KOPT-K1 (cell line): ENCODE data around the gene GDPD5.

ENCODE experiments used
- H3K27ac ChIP-seq: fragments of 200-600 bp; sonication (generic); 2 replicates; pipeline ENCODE4 v1.5.1; 2016; ENCODE audit warnings: antibody characterized with exemption, mild to moderate bottlenecking, low read depth, low read length; ENCODE audit not compliant: poor library complexity, severe bottlenecking
- H3K36me3 ChIP-seq: fragments of 200-600 bp; sonication (generic); 2 replicates; pipeline ENCODE4 v1.5.1; 2017; ENCODE audit warnings: antibody characterized with exemption, mild to moderate bottlenecking, low read length, moderate library complexity; ENCODE audit not compliant: insufficient read depth
- H3K9me3 ChIP-seq: fragments of 200-600 bp; sonication (generic); 2 replicates; pipeline ENCODE4 v1.5.1; 2017; ENCODE audit warnings: antibody characterized with exemption, low read length, mild to moderate bottlenecking; ENCODE audit not compliant: insufficient read depth, poor library complexity, severe bottlenecking

Gene GDPD5

DNA sequence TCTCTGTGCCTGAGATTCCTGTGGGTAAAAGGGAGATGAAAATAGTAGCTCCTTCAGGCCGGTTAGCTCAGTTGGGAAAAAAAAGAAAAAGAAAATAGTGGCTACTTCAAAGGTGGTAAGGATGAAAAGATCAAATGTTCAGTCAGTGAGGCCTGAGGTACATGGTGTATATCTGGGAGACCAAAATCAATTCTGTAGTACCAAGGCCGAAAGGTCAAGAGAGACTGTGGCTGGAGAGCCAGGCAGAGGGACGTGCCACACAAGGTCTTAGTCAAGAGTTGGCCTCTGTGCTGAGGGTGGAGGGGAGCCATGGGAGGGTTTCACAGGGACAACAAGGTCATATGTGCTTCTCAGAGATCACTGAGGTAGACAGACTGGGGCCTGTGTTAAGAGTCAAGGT lies 4.8 kb upstream of the GDPD5 start:
- H3K9me3 ChIP-seq = no peaks in the 10 kb centered on the region
- H3K27ac ChIP-seq = no peak overlapping the region
- no peaks in the 10 kb centered on the region for H3K36me3 ChIP-seq

DNA sequence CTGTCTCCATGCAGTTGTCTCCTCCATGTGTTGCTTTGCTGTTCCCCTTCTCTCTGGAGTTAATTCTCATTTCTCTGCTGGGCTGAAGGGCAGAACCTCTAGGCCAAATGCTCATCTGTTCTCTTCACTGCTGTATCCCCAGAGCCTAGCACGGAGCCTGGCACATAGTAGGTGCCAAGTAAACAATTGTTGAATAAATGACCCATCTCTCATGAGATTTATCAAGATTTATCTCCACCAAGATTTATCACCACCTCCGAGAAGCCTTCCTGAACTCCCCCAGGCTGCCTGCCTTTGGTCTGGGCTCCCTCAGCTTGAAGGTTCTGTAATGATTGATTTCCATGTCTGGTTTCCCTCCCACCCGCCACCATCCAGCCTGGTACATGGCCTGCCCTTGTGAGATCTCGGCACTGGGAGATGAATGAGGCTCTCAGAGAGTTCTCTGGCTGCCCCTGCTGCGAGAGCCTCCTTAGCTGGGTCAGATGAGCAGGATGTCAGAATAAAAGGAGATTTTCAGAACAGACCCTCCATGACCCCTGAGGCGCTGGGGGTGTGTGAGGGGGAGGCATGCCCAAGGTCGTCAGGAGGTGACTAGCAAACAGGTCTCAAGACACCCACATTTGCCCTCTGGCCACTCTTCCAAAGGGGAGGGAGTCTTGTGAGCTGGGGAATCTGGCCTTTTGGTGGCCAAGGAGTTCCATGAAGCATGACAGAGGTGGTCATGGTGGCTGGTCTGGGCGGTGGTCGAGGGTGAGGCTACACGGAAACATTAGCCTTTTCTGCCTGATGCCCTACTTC lies 2.4 kb upstream of the GDPD5 start:
- Histone ChIP-seq H3K36me3 (no peaks in the 10 kb centered on the region), H3K27ac (no peak overlapping the region), H3K9me3 (no peaks in the 10 kb centered on the region)

- Histone ChIP-seq H3K9me3 (no peaks in the 10 kb centered on the region), H3K27ac (no peak overlapping the region), H3K36me3 (no peaks in the 10 kb centered on the region)
These were observed 1.4 kb upstream of the GDPD5 start for GRCh38 chr11:75527130-75527529.

DNA sequence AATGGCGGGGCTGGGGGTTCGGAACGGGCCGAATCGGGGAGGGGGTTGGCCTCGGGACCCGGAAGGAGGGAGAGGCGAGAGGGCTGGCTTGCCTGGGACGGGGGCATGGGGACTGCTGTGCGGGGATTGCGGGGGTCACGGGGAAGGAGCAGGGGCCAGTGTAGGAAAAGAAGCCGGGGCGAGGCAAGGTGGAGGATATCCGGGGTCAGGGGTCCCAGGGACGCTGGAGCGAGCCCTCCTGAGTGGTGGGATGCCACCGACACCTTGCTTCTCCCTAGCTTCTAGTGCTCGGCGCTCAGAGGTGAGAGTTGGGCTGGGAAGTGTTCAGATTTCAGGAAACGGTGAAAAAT lies 426 bp upstream of the GDPD5 start:
- peak overlapping the region; percentile 65 for H3K27ac ChIP-seq
- H3K9me3 ChIP-seq = no peaks in the 10 kb centered on the region
- no peaks in the 10 kb centered on the region for H3K36me3 ChIP-seq

DNA sequence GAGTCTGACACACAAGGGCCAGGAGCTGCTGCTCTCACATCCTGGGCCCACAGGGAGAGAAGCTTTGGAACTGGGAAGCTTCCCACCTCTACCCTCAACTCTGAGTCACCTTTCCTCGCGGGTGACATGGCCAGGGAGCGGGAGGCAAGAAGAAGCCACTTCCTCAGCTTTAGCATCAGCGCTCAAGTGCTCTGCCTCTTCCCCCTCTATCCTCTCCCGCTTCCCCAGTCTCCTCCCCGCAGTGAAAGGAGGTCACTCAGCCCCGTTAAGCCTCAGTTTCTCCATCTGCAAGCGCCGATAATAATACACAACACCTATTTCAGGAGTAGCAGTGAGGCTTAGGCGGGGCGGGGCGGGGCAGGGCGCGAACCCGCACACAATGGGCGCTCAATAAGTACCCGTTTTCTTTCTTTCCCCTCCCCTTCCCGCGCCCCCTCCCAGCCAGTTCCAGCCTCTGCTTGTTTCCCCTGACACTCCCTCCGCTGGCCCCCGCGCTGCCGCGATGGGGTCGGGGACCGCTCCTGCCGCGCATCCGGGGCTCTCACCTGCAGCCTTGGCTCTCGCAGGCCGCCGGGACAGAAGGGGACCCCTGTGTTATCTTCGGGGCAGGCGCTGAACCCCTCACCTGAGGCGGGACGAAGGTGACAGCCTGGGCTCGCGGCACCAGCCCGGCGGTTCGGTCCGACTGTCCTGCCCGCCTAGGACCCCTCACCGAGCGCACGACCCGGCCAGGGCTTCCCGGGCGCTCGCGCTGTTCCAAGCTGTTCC lies 892 bp downstream of the GDPD5 start:
- Histone ChIP-seq H3K36me3 (no peaks in the 10 kb centered on the region), H3K27ac (peak overlapping the region; percentile 65), H3K9me3 (no peaks in the 10 kb centered on the region)

- H3K27ac ChIP-seq = no peak overlapping the region
- no peaks in the 10 kb centered on the region for H3K9me3 ChIP-seq
- no peaks in the 10 kb centered on the region for H3K36me3 ChIP-seq
These were observed 1.7 kb downstream of the GDPD5 start for GRCh38 chr11:75523811-75524664.

- Histone ChIP-seq H3K27ac (no peak overlapping the region), H3K36me3 (no peaks in the 10 kb centered on the region), H3K9me3 (no peaks in the 10 kb centered on the region)
These were observed 2.6 kb downstream of the GDPD5 start for GRCh38 chr11:75523189-75523588.

GRCh38 chr11:75522286-75523044 lies 3.3 kb downstream of the GDPD5 start:
- Histone ChIP-seq H3K9me3 (no peaks in the 10 kb centered on the region), H3K27ac (no peak overlapping the region), H3K36me3 (no peaks in the 10 kb centered on the region)

DNA sequence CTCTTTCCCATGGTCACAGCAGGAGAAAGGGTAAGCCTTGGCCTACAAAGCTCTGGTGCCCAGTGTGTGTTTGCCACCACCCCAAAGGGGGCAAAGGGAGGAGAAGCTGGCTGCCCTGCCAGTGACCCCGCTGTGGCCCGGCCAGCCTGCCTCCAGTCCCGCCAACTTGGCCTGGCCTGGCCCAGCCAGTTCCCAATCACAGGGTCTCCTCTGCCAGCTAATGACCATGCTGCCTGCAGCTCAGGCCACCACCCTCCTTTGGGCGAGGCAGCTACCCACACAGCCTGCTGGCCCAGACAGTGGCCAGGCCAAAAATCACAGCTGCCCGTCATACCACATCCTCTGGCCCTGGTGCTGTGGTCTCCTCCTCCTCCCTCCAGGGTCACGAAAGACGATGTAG lies 5.1 kb downstream of the GDPD5 start:
- Histone ChIP-seq H3K27ac (no peak overlapping the region), H3K9me3 (no peaks in the 10 kb centered on the region), H3K36me3 (no peaks in the 10 kb centered on the region)

- H3K36me3 ChIP-seq = no peaks in the 10 kb centered on the region
- no peaks in the 10 kb centered on the region for H3K9me3 ChIP-seq
- no peak overlapping the region for H3K27ac ChIP-seq
These were observed 6.7 kb downstream of the GDPD5 start for GRCh38 chr11:75518771-75519653.

DNA sequence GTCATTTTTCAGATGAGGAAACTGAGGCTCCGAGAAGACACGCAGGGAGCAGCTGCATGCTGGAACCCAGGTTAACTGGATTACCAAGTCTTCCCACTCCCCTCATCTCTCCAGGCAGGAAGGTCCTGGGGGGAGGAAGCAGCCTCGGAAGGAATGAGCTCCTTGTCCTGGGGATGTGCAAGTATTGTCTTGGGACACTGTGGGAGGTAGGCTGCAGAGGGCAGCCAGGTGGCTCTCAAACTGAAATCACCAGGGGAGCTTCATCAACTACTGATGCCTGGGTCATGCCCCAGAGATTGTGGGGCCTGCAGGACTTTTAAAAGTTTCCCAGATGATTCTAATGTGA lies 7.6 kb downstream of the GDPD5 start:
- Histone ChIP-seq H3K9me3 (no peaks in the 10 kb centered on the region), H3K27ac (no peak overlapping the region), H3K36me3 (no peaks in the 10 kb centered on the region)

DNA sequence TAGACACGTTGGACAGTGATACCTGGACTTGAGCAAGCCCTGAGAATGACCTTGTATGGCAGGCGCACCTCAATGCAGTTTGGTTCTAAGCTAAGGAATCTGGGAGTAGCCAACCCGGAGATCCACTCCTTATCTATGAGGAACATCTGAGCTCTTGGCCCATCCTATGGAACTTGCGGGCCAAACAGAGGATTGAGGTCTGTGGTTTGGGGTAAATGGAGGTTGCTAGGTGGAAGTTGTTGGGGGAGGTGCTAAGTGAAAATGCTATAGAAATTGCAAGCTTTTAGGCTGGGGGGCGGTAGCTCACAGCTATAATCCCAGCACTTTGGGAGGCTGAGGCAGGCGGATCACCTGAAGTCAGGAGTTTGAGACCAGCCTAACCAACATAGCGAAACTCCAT lies 8.9 kb downstream of the GDPD5 start:
- Histone ChIP-seq H3K27ac (no peak overlapping the region), H3K9me3 (no peaks in the 10 kb centered on the region), H3K36me3 (no peaks in the 10 kb centered on the region)

GRCh38 chr11:75516140-75516539 lies 9.6 kb downstream of the GDPD5 start:
- no peaks in the 10 kb centered on the region for H3K9me3 ChIP-seq
- H3K27ac ChIP-seq = no peak overlapping the region
- H3K36me3 ChIP-seq = no peaks in the 10 kb centered on the region

DNA sequence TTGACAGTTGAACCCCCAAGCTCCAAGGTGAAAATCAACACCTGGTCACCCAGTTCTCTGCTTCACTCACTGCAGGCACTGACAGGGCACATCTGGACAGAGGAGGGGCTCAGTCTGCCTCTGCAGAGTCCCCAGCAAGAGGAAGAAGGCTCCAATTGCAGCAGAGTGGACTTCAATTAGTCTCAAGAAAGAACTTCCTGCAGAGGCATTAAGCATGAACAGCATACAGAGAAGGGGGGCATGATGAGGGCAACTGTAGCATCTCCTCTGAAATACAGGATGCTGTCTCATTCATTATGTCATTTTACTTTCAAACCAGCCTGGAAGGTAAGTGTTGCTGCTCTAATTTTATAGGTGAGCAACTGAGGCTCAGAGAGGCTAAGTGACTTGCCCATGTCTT lies 11.1 kb downstream of the GDPD5 start:
- Histone ChIP-seq H3K9me3 (no peaks in the 10 kb centered on the region), H3K36me3 (no peaks in the 10 kb centered on the region), H3K27ac (no peak overlapping the region)
